ENCODE results near the gene FGF13.

The FGF13 gene

GRCh38 chrX:138711399-138712347 lies at the start of gene FGF13:
Gene FGF13, minus strand, starts transcription at chrX:138711717. Its CDS starts 714 bp downstream, at chrX:138711003.
- DNase-seq (no peak), ATAC-seq (no peak)

GRCh38 chrX:138759217-138759943 lies 47.9 kb upstream of the FGF13 start:
- DNase-seq (no peak), ATAC-seq (no peak)

- ATAC-seq = no peak
Observed at GRCh38 chrX:138756234-138756633, 44.7 kb upstream of the FGF13 start.

GRCh38 chrX:138754861-138755260 lies 43.3 kb upstream of the FGF13 start:
- ATAC-seq = no peak

More at GRCh38 chrX:138756234-138756633, 44.7 kb upstream of the FGF13 start:
- no peak for DNase-seq

GRCh38 chrX:138748480-138748879 lies 37.0 kb upstream of the FGF13 start:
- ATAC-seq (no peak), DNase-seq (no peak)

More at GRCh38 chrX:138754861-138755260, 43.3 kb upstream of the FGF13 start:
- no peak for DNase-seq

- no peak for DNase-seq
- no peak for ATAC-seq
Observed at GRCh38 chrX:138745196-138745595, 33.7 kb upstream of the FGF13 start.

GRCh38 chrX:138742217-138742616 lies 30.7 kb upstream of the FGF13 start:
- ATAC-seq (no peak), DNase-seq (no peak)

GRCh38 chrX:138740341-138740740 lies 28.8 kb upstream of the FGF13 start:
- no peak for ATAC-seq

GRCh38 chrX:138723301-138723700 lies 11.8 kb upstream of the FGF13 start:
- DNase-seq (no peak), ATAC-seq (no peak)

More at GRCh38 chrX:138740341-138740740, 28.8 kb upstream of the FGF13 start:
- no peak for DNase-seq

- no peak for DNase-seq
Observed at GRCh38 chrX:138719396-138719795, 7.9 kb upstream of the FGF13 start.

GRCh38 chrX:138718941-138719340 lies 7.4 kb upstream of the FGF13 start:
- ATAC-seq (no peak), DNase-seq (no peak)

More at GRCh38 chrX:138719396-138719795, 7.9 kb upstream of the FGF13 start:
- no peak for ATAC-seq

GRCh38 chrX:138710866-138711341 lies 613 bp downstream of the FGF13 start:
- DNase-seq (no peak), ATAC-seq (no peak)

- DNase-seq (no peak), ATAC-seq (no peak)
Observed at GRCh38 chrX:138709886-138710791, 1.4 kb downstream of the FGF13 start.

- DNase-seq (no peak), ATAC-seq (no peak)
Observed at GRCh38 chrX:138708268-138708667, 3.2 kb downstream of the FGF13 start.

- DNase-seq (no peak), ATAC-seq (no peak)
Observed at GRCh38 chrX:138704596-138704995, 6.9 kb downstream of the FGF13 start.

- ATAC-seq (no peak), DNase-seq (no peak)
Observed at GRCh38 chrX:138704101-138704500, 7.4 kb downstream of the FGF13 start.

GRCh38 chrX:138692591-138692990 lies 18.9 kb downstream of the FGF13 start:
- ATAC-seq (no peak), DNase-seq (no peak)

GRCh38 chrX:138691186-138691585 lies 20.3 kb downstream of the FGF13 start:
- DNase-seq (no peak), ATAC-seq (no peak)

GRCh38 chrX:138690591-138690990 lies 20.9 kb downstream of the FGF13 start:
- DNase-seq (no peak), ATAC-seq (no peak)

GRCh38 chrX:138683600-138683999 lies 27.9 kb downstream of the FGF13 start:
- ATAC-seq (no peak), DNase-seq (no peak)

- no peak for DNase-seq
- ATAC-seq = no peak
Observed at GRCh38 chrX:138669693-138670092, 41.8 kb downstream of the FGF13 start.

- ATAC-seq (no peak), DNase-seq (no peak)
Observed at GRCh38 chrX:138664466-138664865, 47.1 kb downstream of the FGF13 start.
